Stimulated activated CD4-positive, alpha-beta T cell treated with anti-CD3 and anti-CD28 coated beads, Interleukin-12 subunit alpha, Interleukin-12 subunit beta, amount 100 ng/mL, for 4 hours (primary cell): ENCODE results near the gene CACFD1.

Source experiments
- DNase-seq: peaks from one replicate; pipeline ENCODE4 v3.0.0-alpha.2; 2020

CACFD1 gene

DNA sequence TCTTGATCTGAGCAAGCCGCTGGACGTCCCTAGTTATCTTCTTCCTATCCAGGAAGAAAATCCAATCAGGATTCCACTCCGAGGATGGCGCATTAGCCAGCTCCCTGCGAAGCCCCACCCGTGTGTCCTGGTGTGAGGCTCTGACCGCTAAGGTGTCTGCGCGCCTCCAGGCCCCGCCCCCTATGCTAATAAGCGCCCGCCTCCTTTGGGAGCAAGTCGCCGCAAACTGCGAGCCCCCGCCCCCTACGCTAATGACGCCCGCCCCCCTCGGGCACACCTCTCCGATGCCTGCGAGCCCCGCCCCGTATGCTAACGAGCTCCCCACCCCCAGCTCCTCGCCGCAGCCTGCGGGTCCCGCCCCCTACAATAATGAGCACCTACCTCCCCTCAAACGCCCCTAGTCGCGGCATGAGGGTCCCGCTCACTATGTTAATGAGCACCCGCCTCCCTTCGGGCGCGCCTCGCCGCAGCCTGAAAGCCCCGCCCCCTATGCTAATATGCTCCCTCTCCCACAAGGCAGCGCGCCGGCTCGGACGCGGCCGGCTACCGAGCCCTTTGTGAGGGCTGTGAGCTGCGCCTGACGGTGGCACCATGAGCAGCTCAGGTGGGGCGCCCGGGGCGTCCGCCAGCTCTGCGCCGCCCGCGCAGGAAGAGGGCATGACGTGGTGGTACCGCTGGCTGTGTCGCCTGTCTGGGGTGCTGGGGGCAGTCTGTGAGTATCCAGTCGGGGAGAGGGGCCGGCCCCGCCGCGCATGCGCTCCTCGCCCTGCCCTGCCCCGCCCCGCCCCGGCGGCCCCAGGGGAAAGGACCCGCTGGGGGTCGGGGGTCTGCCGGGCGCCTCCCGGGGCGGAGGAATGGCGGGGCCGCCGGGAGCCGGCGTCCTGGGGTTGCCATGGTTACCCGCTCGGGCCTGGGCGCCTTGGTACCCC is at the start of gene CACFD1:
CACFD1 (plus strand) TSS at position 503 of the 929 bp plus-strand sequence; CDS start at position 592, 89 bp downstream.
- peak; percentile 91 for DNase-seq

DNA sequence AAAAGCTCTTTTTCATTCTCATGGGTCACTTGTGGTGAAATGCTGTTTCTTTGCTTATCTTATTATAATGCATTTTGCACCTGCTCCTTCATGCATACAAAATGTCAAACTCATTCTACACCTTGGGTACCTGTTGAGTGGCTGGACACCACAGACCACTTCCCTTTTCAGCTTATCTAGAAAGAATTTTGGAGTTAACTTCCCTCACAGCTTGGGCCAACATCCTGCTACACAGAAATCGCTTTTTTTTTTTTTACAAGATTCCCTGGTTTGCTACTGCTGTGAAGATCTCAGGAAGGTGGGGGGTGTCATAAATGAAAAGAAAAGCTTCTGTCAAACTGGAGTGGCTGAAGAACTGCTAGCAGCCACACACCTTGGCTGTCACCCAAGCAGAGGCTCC is 44.6 kb upstream of the CACFD1 start:
- no peak for DNase-seq

DNA sequence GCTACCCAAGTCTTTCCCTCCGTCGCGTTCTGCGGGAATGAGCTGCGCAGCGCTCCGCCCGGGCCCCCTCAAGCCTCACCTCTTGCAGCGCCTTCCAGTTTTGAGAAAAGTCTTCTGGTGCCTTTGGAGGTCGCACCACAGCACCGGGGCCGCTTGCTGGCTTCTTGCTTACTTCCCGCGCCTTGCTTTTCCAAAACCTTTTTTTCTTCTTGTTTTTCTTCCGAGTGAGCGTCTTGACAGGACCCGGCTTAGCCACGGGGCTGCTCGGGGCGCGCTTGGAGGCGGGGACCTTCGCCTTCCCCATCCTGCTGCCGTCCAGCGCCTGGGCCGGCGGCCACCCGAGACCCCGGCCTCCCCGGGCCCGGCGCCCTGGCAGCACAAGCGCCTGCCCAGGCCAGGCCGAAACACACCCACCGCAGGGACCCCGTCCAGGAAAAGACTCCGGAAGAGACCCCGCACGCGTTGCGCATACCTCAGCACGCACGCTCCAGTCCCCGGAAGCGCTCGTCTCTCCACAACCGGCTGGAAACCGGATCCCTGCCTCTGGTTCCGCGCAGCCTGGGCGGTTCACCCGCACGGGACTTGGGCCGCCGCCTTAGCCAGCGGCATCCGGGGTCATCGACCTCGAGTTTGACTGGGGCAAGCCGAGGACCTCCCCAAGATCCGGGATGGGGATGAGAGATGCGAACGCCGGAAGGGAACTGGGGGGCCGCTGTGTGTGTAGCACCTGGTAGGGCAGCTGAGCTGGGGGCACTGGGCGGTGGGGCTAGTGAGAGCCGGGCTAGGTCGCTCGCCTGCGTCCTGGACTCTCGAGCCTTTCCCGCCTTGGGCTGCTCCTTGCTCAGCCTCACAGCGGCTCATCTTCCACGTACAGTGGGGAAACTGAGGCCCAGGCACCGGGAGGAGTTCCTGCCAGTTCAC is 42.0 kb upstream of the CACFD1 start, which contains the start of gene REXO4:
REXO4 (minus strand) TSS at position 470 of the 921 bp plus-strand sequence; CDS start at position 304, 166 bp downstream.
- DNase-seq = peak; percentile 80

DNA sequence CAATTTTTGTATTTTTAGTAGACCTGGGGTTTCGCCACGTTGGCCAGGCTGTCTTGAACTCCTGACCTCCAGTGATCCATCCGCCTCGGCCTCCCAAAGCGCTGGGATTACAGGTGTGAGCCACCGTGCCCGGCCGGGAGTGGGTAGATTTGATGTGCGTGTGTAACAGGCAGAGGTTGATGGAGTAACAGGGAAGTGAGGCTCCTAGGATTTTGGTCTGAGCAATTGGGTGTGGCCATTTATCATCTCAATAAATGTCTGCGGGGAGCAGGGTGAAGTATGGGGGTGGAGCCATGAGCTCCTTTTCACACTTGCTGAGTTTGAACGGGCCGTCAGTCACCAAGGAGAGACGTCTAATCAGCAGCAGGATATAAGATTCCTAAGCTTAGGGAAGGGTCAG is 40.8 kb upstream of the CACFD1 start:
- no peak for DNase-seq

DNA sequence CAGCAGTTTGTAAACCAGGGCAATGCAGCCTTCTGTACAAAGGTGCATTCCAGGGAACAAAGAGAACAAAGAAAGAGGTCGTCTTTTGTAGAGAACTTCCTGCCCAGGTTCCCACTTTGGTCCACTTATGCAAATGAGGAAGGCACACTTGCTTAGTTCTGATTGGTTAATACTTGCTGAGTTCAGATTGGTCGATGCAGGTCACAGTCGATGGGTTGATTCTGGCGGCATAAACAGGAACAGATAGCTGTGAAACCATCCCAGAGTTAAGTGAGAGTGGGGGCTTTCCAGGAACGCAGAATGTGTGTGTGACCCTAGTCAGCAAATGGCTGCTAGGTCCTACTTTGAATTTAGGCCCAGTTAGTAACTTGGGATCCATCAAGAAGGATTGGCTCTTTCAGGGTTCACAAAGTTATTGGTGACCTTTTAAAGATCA is 39.4 kb upstream of the CACFD1 start:
- DNase-seq = no peak

DNA sequence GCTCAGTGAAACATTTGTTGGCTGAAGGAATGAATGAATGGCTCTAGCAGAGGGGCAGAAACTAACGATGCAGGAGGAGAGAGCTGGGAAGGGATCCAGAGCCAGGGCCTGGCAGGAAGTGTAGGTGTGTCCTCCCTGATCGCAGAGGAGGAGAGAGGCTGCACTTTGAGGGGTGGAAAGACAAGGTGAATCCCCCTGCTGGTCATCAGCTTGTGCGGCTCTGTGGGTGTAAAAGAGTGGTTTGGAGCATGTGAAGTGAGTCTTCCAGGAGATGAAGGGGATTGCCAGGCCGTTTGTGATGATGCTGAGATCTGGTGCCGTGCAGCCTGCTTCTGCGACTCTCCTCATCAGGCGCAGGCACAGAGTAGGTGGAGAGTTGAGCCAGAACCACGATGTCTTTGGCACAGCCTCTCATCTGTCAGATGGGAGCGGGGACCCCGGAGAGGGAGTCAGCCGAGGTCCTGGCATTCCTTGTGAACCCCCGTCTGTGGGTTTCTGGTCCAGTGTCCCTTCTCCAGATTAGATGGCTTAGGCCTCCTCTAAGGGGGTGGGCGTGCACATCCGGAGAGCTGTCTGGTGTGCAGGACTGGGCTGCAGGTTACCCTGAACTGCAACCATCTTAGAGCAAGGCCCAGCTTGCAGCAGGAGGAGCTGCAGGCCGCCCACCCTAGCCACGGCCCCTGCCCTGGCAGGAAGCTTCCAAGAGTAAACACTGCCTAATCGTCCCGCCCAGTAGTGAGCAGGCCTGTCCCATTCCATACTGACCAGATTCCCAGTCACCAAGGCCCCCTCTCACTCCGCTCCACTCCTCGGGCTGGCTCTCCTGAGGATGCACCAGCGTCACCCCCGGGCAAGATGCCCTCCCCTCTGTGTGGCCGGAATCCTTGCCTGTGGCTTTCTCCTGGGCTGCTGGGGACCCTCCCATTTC is 37.9 kb upstream of the CACFD1 start, which contains the start of gene ADAMTS13:
ADAMTS13 (plus strand) TSS at position 753 of the 928 bp plus-strand sequence; CDS start at position 830, 77 bp downstream.
- no peak for DNase-seq

DNA sequence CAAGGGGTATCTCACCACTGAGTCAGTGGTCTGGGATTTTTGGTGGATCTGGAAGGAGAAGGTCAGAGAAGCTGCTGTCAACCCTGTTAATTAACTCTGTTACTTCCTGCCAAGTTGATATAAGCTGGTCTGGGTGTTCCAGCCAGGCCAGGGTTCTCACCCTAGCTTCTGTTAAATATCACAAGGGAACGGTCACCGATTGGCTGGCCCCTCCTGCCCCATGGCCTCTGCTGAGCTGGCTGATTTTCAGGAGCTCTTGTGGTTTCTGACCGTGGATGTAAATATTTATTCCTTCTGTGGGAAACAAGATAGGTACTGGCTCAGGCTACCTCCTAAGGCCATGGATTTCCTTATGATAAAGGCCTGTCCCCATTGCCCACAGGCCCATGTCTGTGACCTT is 36.6 kb upstream of the CACFD1 start:
- DNase-seq = no peak

DNA sequence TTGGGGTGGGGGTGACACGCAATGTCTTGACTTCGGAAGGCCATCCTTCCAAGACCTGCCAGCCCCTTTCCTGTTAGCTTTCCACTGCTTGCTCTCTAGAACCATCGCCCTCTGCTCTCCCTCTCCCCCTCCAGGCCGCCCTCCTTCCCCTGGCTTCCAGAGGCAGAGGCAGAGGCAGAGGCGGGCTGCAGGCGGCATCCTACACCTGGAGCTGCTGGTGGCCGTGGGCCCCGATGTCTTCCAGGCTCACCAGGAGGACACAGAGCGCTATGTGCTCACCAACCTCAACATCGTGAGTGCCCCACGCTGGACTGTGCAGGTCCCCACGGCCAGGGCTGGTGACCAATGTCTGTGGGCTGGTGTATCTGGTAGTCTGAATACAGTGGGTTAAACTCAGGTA is 35.6 kb upstream of the CACFD1 start:
- DNase-seq = no peak

DNA sequence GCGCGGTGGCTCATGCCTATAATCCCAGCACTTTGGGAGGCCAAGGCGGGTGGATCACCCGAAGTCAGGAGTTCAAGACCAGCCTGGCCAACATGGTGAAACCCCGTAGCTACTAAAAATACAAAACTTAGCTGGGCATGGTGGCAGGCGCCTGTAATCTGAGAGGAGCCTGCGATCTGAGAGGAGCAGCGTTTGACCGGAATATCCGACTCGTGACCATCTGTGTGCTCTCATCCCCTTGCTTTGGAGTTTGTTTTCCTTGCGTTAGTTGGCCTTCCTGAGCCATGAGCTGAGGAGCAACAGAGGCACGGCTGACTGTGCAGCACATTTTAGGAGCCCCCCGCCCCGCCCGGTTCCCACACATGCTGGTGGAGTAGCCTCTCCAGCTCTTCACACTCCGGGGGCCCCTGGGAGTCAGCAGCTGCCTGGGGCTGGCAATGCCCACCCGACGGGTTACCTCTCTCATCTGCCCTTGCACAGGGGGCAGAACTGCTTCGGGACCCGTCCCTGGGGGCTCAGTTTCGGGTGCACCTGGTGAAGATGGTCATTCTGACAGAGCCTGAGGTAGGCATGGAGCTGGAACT is 34.6 kb upstream of the CACFD1 start:
- no peak for DNase-seq

DNA sequence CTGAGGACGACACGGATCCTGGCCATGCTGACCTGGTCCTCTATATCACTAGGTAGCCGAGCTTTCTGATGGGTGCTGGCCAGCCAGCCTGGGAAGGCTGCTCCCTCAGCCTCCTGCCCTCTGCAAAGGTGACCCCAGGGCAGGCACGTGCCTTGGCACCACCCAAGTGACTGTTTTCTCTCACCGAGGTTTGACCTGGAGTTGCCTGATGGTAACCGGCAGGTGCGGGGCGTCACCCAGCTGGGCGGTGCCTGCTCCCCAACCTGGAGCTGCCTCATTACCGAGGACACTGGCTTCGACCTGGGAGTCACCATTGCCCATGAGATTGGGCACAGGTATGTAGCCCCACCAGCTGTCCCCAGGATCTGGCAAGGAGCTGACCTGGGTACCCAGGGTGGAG is 33.8 kb upstream of the CACFD1 start:
- DNase-seq = no peak

DNA sequence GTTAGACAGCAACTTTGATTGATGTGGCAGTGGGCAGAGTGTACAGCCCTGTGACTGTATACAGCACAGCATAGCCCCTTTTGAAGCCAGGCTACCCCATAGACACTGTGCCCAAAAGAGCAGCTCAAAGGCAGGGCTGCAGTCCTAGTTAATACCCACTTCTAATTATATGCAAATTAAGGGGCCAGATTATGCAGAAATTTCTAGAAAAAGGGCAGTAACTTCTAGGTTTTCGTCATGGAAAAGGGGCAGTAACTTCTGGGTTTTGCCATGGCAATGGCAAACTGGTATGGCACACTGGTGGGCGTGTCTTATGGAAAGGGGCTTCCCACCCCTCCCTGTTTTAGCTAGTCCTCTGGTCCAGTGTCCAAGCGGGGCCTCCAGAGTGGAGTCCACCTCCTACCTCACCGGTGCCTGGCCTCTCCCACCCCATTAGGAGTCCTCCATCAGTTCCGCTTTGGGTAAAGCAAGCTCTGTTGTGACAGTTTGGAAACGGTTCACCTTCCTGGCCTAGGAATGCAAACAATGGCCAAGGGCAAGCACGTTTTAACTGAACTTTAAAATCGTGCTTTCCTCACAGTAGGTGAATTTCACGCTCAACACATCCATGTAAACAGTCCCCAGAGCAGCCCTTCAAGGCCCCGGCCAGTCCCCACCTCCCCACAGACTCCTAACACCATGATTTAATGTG is 32.0 kb upstream of the CACFD1 start:
- no peak for DNase-seq

DNA sequence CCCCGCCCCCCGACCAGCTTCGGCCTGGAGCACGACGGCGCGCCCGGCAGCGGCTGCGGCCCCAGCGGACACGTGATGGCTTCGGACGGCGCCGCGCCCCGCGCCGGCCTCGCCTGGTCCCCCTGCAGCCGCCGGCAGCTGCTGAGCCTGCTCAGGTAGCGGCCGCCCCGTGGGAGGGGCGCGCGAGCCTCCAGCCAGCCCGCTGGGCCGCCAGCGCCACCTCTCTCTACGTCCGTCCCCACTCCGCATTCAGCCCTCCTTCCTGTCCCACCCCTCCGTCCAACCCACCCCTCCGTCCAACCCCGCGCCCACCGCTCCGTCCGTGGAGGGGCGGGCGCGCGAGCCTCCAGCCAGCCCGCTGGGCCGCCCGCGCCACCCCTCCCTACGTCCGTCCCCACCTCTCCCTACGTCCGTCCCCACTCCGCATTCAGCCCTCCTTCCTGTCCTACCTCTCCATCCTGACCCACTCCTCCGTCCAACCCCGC is 31.1 kb upstream of the CACFD1 start:
- no peak for DNase-seq

DNA sequence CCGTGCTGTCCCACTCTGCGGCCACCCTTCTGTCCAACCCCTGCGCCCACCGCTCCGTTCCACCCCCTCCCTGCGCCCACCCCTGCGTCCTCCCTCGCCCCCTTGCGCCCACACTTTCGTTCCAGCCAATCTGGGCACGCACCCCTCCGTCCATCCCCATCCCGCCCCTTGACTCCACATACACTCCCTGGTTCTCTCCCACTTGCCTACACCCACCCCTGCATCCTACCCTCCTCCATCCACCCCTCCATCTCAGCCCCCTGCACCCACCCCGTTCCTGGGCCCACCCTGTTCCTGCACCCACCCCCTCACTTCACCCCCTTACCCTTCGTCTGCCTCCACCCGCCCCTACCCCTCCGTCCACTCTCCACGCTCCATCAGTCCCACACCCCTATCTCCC is 30.6 kb upstream of the CACFD1 start:
- no peak for DNase-seq

DNA sequence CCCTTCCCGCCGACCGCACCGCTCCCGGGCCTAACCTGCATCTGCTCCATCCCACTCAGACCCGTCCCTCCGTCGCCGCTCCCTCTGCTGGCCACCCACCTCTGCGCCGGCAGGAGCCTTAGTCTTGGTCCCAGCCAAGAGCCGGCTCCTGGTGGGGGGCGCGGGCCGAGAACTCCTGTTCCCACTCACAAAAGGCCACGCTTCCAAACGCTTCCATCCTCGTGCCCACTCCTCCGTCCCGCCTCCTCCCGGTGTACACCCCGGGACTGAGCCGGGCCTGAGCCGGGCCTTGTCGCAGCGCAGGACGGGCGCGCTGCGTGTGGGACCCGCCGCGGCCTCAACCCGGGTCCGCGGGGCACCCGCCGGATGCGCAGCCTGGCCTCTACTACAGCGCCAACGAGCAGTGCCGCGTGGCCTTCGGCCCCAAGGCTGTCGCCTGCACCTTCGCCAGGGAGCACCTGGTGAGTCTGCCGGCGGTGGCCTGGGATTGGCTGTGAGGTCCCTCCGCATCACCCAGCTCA is 30.1 kb upstream of the CACFD1 start:
- peak; percentile 22 for DNase-seq

DNA sequence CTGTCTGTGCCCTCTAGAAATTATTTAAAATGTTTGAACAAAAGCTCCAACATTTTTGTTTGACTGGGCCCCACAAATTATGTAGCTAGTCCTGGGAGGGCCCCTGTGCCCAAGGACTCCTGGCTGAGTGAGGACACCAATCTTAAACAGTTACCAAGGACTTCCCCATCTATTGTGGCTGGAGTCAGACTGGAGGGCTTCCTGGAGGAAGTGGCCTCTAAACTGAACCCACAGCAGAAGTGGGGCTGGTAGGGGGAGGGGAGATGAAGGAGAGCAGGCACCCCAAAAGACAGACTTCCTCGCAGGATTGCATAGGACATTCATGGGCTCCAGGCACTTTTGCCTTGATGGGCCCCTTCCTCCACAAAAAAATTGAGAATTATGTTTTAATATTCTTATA is 29.5 kb upstream of the CACFD1 start:
- no peak for DNase-seq

DNA sequence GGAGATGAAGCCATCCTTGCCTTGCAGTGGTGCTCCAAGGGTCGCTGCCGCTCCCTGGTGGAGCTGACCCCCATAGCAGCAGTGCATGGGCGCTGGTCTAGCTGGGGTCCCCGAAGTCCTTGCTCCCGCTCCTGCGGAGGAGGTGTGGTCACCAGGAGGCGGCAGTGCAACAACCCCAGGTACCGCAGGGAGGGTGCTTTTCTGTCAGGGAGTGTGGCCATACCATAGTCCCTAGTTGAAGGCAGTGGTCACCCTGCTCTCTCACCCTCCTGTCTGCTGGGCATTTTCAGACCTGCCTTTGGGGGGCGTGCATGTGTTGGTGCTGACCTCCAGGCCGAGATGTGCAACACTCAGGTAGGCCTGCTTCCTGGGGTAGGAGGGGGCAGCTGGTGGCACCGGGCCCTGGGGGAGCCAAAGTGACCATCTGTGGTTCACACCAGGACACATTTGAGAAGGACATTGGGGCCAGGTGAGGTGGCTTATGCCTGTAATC is 26.4 kb upstream of the CACFD1 start:
- DNase-seq = no peak

DNA sequence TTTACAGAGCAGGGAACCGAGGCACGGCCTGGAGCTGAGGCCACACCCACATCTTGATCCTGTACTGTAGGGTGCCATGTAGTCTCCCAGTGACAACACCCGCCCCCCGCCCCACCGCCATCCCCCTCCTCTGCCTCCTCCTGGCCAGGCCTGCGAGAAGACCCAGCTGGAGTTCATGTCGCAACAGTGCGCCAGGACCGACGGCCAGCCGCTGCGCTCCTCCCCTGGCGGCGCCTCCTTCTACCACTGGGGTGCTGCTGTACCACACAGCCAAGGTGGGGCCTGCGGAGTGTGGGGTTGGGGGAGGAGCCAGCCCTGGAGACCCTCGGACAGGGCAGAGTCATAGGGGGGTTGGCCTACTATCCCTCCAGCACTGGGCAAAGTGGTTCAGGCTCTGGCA is 23.1 kb upstream of the CACFD1 start:
- no peak for DNase-seq

DNA sequence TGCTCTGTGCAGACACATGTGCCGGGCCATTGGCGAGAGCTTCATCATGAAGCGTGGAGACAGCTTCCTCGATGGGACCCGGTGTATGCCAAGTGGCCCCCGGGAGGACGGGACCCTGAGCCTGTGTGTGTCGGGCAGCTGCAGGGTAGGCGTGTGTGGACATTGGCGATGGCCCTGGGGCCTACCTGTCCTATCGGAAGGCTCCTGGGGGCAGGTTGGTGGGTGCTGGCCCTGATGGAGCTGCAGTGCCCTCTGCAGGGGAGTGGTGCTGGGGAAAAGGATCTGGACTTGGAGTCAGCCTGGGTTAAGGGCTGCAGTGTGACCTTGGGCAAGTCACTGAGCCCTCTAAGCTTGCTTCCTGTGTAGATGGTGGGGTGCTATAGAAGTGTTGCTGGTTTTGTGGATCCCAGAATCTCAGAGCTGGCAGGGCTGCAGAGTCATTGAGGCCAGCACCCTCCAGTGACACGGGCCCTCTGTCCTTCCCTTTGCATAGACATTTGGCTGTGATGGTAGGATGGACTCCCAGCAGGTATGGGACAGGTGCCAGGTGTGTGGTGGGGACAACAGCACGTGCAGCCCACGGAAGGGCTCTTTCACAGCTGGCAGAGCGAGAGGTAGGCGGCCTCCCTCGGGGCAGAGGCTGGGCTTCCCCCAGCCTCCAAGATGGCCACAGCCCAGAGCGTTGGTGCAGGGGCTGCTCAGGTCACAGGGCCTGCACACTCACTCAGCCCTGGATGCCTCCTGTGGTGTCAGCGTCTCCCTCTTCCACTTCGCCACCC is 21.8 kb upstream of the CACFD1 start:
- DNase-seq = no peak

DNA sequence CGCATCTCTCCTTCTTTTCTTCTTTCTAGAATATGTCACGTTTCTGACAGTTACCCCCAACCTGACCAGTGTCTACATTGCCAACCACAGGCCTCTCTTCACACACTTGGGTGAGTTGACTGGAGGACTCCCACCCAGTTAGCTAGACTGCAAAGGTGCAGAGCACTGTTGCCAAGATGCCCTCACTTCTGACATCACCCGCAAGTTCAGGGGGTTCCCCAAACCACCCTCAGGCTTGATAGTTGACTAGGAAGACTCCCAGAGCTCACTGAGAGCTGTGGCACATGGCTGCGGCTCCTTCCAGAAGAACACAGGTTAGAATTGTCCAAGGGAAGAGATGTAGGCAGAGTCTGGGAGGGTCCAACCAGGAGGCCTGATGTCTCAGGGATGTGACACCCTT is 20.4 kb upstream of the CACFD1 start:
- no peak for DNase-seq

DNA sequence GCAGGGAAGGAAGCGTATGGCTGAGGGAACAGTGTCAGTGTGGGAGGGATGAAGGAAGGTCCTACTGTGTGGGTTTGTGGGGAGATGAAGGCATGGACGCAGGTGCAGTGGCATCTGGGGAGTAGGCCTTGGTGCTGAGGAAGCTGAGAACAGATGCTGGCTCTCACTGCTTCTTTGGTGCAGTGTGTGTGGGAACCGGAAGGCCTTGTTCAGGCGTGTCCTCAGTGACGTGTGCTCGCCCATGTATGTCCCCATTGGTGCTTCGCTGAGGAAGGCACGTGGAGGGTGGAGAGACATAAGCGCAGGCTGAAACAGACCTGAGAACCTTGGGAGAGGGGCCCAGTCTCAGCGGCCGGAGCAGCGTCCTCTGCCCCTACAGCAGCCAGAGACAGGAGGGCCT is 18.9 kb upstream of the CACFD1 start:
- DNase-seq = no peak
